Measurements from ENCODE around the gene PLA2G2F.

The PLA2G2F gene

GRCh38 chr1:20108366-20109123 lies 30.6 kb upstream of the PLA2G2F start:
- peaks cover 8% of the 10 kb centered on the region for H3K27me3 Mint-ChIP-seq
- H3K9me3 Mint-ChIP-seq, result no peaks in the 10 kb centered on the region
- H3K4me3 Mint-ChIP-seq, result no peak overlapping the region
- H3K27ac Mint-ChIP-seq, result no peak overlapping the region
- no peaks in the 10 kb centered on the region for H3K4me1 Mint-ChIP-seq
- no peak for ATAC-seq
- no peaks in the 10 kb centered on the region for H3K36me3 Mint-ChIP-seq

GRCh38 chr1:20109223-20109856 lies 29.8 kb upstream of the PLA2G2F start:
- H3K4me3 Mint-ChIP-seq, result no peak overlapping the region
- H3K4me1 Mint-ChIP-seq, result no peaks in the 10 kb centered on the region
- no peaks in the 10 kb centered on the region for H3K9me3 Mint-ChIP-seq
- H3K27ac Mint-ChIP-seq, result no peak overlapping the region
- no peaks in the 10 kb centered on the region for H3K36me3 Mint-ChIP-seq
- ATAC-seq, result no peak
- H3K27me3 Mint-ChIP-seq, result peaks cover 8% of the 10 kb centered on the region

GRCh38 chr1:20110679-20111078 lies 28.4 kb upstream of the PLA2G2F start:
- H3K4me3 Mint-ChIP-seq, result no peak overlapping the region
- H3K27me3 Mint-ChIP-seq, result peaks cover 8% of the 10 kb centered on the region
- no peak for ATAC-seq
- H3K27ac Mint-ChIP-seq, result no peak overlapping the region
- no peaks in the 10 kb centered on the region for H3K36me3 Mint-ChIP-seq
- H3K9me3 Mint-ChIP-seq, result no peaks in the 10 kb centered on the region
- H3K4me1 Mint-ChIP-seq, result no peaks in the 10 kb centered on the region

- H3K4me1 Mint-ChIP-seq, result no peaks in the 10 kb centered on the region
- no peaks in the 10 kb centered on the region for H3K9me3 Mint-ChIP-seq
- peaks cover 5% of the 10 kb centered on the region for H3K27me3 Mint-ChIP-seq
- no peak overlapping the region for H3K4me3 Mint-ChIP-seq
- no peak for ATAC-seq
- no peak overlapping the region for H3K27ac Mint-ChIP-seq
- H3K36me3 Mint-ChIP-seq, result no peaks in the 10 kb centered on the region
Measured at GRCh38 chr1:20111452-20111851, 27.7 kb upstream of the PLA2G2F start.

- ATAC-seq, result no peak
- Mint-ChIP-seq H3K4me3 (no peak overlapping the region), H3K36me3 (no peaks in the 10 kb centered on the region), H3K27me3 (no peaks in the 10 kb centered on the region), H3K27ac (no peak overlapping the region), H3K9me3 (no peaks in the 10 kb centered on the region), H3K4me1 (peaks cover 5% of the 10 kb centered on the region)
Measured at GRCh38 chr1:20112279-20113000, 26.7 kb upstream of the PLA2G2F start.

- ATAC-seq, result peak; percentile 24
- Mint-ChIP-seq H3K27me3 (no peaks in the 10 kb centered on the region), H3K9me3 (no peaks in the 10 kb centered on the region), H3K27ac (no peak overlapping the region), H3K36me3 (no peaks in the 10 kb centered on the region), H3K4me3 (no peak overlapping the region), H3K4me1 (peaks cover 11% of the 10 kb centered on the region)
Measured at GRCh38 chr1:20114021-20114648, 25.0 kb upstream of the PLA2G2F start.

GRCh38 chr1:20115479-20115878 lies 23.6 kb upstream of the PLA2G2F start:
- Mint-ChIP-seq H3K4me3 (no peak overlapping the region), H3K27ac (no peak overlapping the region), H3K4me1 (peaks cover 23% of the 10 kb centered on the region), H3K9me3 (no peaks in the 10 kb centered on the region), H3K36me3 (no peaks in the 10 kb centered on the region), H3K27me3 (no peaks in the 10 kb centered on the region)
- ATAC-seq, result no peak

GRCh38 chr1:20115916-20116315 lies 23.2 kb upstream of the PLA2G2F start:
- no peak for ATAC-seq
- Mint-ChIP-seq H3K27me3 (no peaks in the 10 kb centered on the region), H3K27ac (no peak overlapping the region), H3K4me1 (peaks cover 25% of the 10 kb centered on the region), H3K4me3 (no peak overlapping the region), H3K36me3 (no peaks in the 10 kb centered on the region), H3K9me3 (no peaks in the 10 kb centered on the region)

GRCh38 chr1:20117236-20117635 lies 21.9 kb upstream of the PLA2G2F start:
- H3K27me3 Mint-ChIP-seq, result no peaks in the 10 kb centered on the region
- H3K27ac Mint-ChIP-seq, result peak overlapping the region; percentile 61
- no peaks in the 10 kb centered on the region for H3K9me3 Mint-ChIP-seq
- no peak overlapping the region for H3K4me3 Mint-ChIP-seq
- H3K36me3 Mint-ChIP-seq, result no peaks in the 10 kb centered on the region
- peaks cover 35% of the 10 kb centered on the region for H3K4me1 Mint-ChIP-seq
- ATAC-seq, result no peak

- Mint-ChIP-seq H3K4me1 (peaks cover 53% of the 10 kb centered on the region), H3K27ac (peak within 1 kb of the TSS; percentile 72), H3K9me3 (no peaks in the 10 kb centered on the region), H3K4me3 (no peak within 1 kb of the TSS), H3K36me3 (no peaks in the 10 kb centered on the region), H3K27me3 (no peaks in the 10 kb centered on the region)
- ATAC-seq, result peak; percentile 34
Measured at GRCh38 chr1:20119347-20119746, 19.8 kb upstream of the PLA2G2F start, which contains the start of gene PLA2G2D. Gene PLA2G2D, minus strand, starts transcription at chr1:20119536. Its CDS starts 38 bp downstream, at chr1:20119498.

GRCh38 chr1:20120796-20121195 lies 18.3 kb upstream of the PLA2G2F start:
- ATAC-seq, result no peak
- Mint-ChIP-seq H3K4me3 (no peak overlapping the region), H3K36me3 (no peaks in the 10 kb centered on the region), H3K27ac (peak overlapping the region; percentile 72), H3K4me1 (peaks cover 66% of the 10 kb centered on the region), H3K27me3 (no peaks in the 10 kb centered on the region), H3K9me3 (no peaks in the 10 kb centered on the region)

- H3K36me3 Mint-ChIP-seq, result no peaks in the 10 kb centered on the region
- no peak overlapping the region for H3K4me3 Mint-ChIP-seq
- peaks cover 77% of the 10 kb centered on the region for H3K4me1 Mint-ChIP-seq
- peak; percentile 61 for ATAC-seq
- H3K27ac Mint-ChIP-seq, result no peak overlapping the region
- H3K9me3 Mint-ChIP-seq, result peaks cover 4% of the 10 kb centered on the region
- H3K27me3 Mint-ChIP-seq, result no peaks in the 10 kb centered on the region
Measured at GRCh38 chr1:20123722-20124455, 15.2 kb upstream of the PLA2G2F start.

- Mint-ChIP-seq H3K36me3 (no peaks in the 10 kb centered on the region), H3K4me3 (no peak overlapping the region), H3K27me3 (no peaks in the 10 kb centered on the region), H3K9me3 (peaks cover 4% of the 10 kb centered on the region), H3K27ac (peak overlapping the region; percentile 48), H3K4me1 (peaks cover 70% of the 10 kb centered on the region)
- no peak for ATAC-seq
Measured at GRCh38 chr1:20124456-20125057, 14.6 kb upstream of the PLA2G2F start.

- no peaks in the 10 kb centered on the region for H3K27me3 Mint-ChIP-seq
- H3K4me1 Mint-ChIP-seq, result peaks cover 65% of the 10 kb centered on the region
- no peaks in the 10 kb centered on the region for H3K36me3 Mint-ChIP-seq
- ATAC-seq, result no peak
- H3K27ac Mint-ChIP-seq, result peak overlapping the region; percentile 48
- H3K9me3 Mint-ChIP-seq, result peaks cover 4% of the 10 kb centered on the region
- H3K4me3 Mint-ChIP-seq, result no peak overlapping the region
Measured at GRCh38 chr1:20125100-20125499, 14.0 kb upstream of the PLA2G2F start.

Data from stimulated activated memory B cell treated with anti-CD40 and anti-IgM and Interleukin-4, amounts not matched to agents 10 μg/mL and 1 μg/mL and 100 μg/mL, for 72 hours (primary cell).